BLaER1 treated with 17β-estradiol and CSF1 and Interleukin-3, amounts not matched to agents 10 nM and 100 nM (cell line): ENCODE results near the gene FHDC1.

Experiments
- H3K27ac ChIP-seq, 11 experiments: shearing (Covaris generic); formaldehyde crosslinking; 2 replicates each; pipeline ENCODE4 v1.8.1; 2022
- H3K27me3 ChIP-seq, 11 experiments: shearing (Covaris generic); formaldehyde crosslinking; 2 replicates each; pipeline ENCODE4 v1.8.1; 2022
- H3K36me3 ChIP-seq, 11 experiments: shearing (Covaris generic); formaldehyde crosslinking; 2 replicates each; pipeline ENCODE4 v1.8.1; 2022
- H3K4me1 ChIP-seq, 10 experiments: shearing (Covaris generic); formaldehyde crosslinking; 2 replicates each; pipeline ENCODE4 v1.8.1; 2022
- H3K4me2 ChIP-seq, 11 experiments: shearing (Covaris generic); formaldehyde crosslinking; 2 replicates each; pipeline ENCODE4 v1.8.1; 2022
- H3K4me3 ChIP-seq, 10 experiments: shearing (Covaris generic); formaldehyde crosslinking; 2 replicates each; pipeline ENCODE4 v1.8.1; 2022
- H3K9ac ChIP-seq, 11 experiments: shearing (Covaris generic); formaldehyde crosslinking; 2 replicates each; pipeline ENCODE4 v1.8.1; 2022
- H3K9me3 ChIP-seq, 11 experiments: shearing (Covaris generic); formaldehyde crosslinking; replicated peaks in 1 of 11; 2 replicates each; pipeline ENCODE4 v1.8.1; 2022
- H4K20me1 ChIP-seq, 11 experiments: shearing (Covaris generic); formaldehyde crosslinking; 2 replicates each; pipeline ENCODE4 v1.8.1; 2022
- Cebpa-rat ChIP-seq, 11 experiments: shearing (Covaris generic); IDR thresholded peaks; 2 replicates each; pipeline ENCODE4 v1.8.1; 2022

The FHDC1 gene

GRCh38 chr4:153002110-153002509 is 66.0 kb downstream of the FHDC1 start:
- Histone ChIP-seq H3K9ac (no peak overlapping the region), H3K9me3 (no peaks in the 10 kb centered on the region), H3K27me3 (no peaks in the 10 kb centered on the region), H3K4me3 (no peak overlapping the region), H3K4me2 (no peak overlapping the region), H3K36me3 (no peaks in the 10 kb centered on the region), H4K20me1 (no peaks in the 10 kb centered on the region), H3K27ac (no peak overlapping the region), H3K4me1 (peaks cover 0 to 14% (median 0%) of the 10 kb centered on the region in 10 experiments; a peak in 4 of 20 replicates)
- TF ChIP-seq Cebpa-rat (IDR thresholded peaks at IDR 0.05): no peak

GRCh38 chr4:153004081-153004850 is 68.1 kb downstream of the FHDC1 start:
- no peak for TF ChIP-seq Cebpa-rat (IDR thresholded peaks at IDR 0.05)
- peaks cover 0 to 5% (median 0%) of the 10 kb centered on the region in 11 experiments; a peak in 4 of 22 replicates for H3K9me3 ChIP-seq
- no peak overlapping the region for H3K9ac ChIP-seq
- H3K36me3 ChIP-seq: no peaks in the 10 kb centered on the region
- no peak overlapping the region for H3K27ac ChIP-seq
- peak overlapping the region in 3 of 11 experiments; percentile 3 to 29 (median 12); a peak in 2 of 22 replicates for H3K4me2 ChIP-seq
- no peak overlapping the region for H3K4me3 ChIP-seq
- H4K20me1 ChIP-seq: no peaks in the 10 kb centered on the region
- H3K27me3 ChIP-seq: no peaks in the 10 kb centered on the region
- peaks cover 0 to 27% (median 0%) of the 10 kb centered on the region in 10 experiments; a peak in 5 of 20 replicates for H3K4me1 ChIP-seq

GRCh38 chr4:153005899-153006381 is 69.8 kb downstream of the FHDC1 start:
- no peak for TF ChIP-seq Cebpa-rat (IDR thresholded peaks at IDR 0.05)
- no peak overlapping the region for H3K4me3 ChIP-seq

GRCh38 chr4:153008578-153009199 is 72.6 kb downstream of the FHDC1 start:
- Histone ChIP-seq H3K4me1 (peaks cover 0 to 42% (median 7%) of the 10 kb centered on the region in 10 experiments; a peak in 15 of 20 replicates), H4K20me1 (no peaks in the 10 kb centered on the region), H3K4me3 (no peak overlapping the region), H3K27ac (no peak overlapping the region), H3K27me3 (no peaks in the 10 kb centered on the region), H3K9ac (no peak overlapping the region), H3K9me3 (peaks cover 8 to 30% (median 24%) of the 10 kb centered on the region in 11 experiments; a peak in 21 of 22 replicates), H3K4me2 (peak overlapping the region in 2 of 11 experiments; percentile 2 to 13; a peak in 2 of 22 replicates), H3K36me3 (no peaks in the 10 kb centered on the region; a peak in 1 of 22 replicates)
- no peak for TF ChIP-seq Cebpa-rat (IDR thresholded peaks at IDR 0.05)

More at GRCh38 chr4:153005899-153006381, 69.8 kb downstream of the FHDC1 start:
- peaks cover 4 to 22% (median 15%) of the 10 kb centered on the region in 11 experiments; a peak in 21 of 22 replicates for H3K9me3 ChIP-seq
- H3K36me3 ChIP-seq: no peaks in the 10 kb centered on the region; a peak in 1 of 22 replicates
- no peaks in the 10 kb centered on the region for H3K27me3 ChIP-seq
- H3K27ac ChIP-seq: no peak overlapping the region
- peaks cover 0 to 39% (median 3%) of the 10 kb centered on the region in 10 experiments; a peak in 10 of 20 replicates for H3K4me1 ChIP-seq
- H3K4me2 ChIP-seq: peak overlapping the region in 2 of 11 experiments; percentile 7 to 35; a peak in 1 of 22 replicates
- H3K9ac ChIP-seq: 0 out of 22 replicates have a peak overlapping the region, but pooled peaks of 1 of the 11 experiments have one; percentile 21
- H4K20me1 ChIP-seq: no peaks in the 10 kb centered on the region

- H3K4me3 ChIP-seq: no peak overlapping the region
- H3K36me3 ChIP-seq: no peaks in the 10 kb centered on the region; a peak in 1 of 22 replicates
Observed at GRCh38 chr4:153010146-153010545, 74.0 kb downstream of the FHDC1 start.

GRCh38 chr4:153013202-153013977 is 77.3 kb downstream of the FHDC1 start:
- Histone ChIP-seq H3K36me3 (no peaks in the 10 kb centered on the region; a peak in 1 of 22 replicates), H4K20me1 (no peaks in the 10 kb centered on the region), H3K27me3 (no peaks in the 10 kb centered on the region), H3K4me2 (peak overlapping the region in 5 of 11 experiments; percentile 14 to 34 (median 27); a peak in 6 of 22 replicates), H3K9ac (no peak overlapping the region), H3K27ac (no peak overlapping the region), H3K4me3 (no peak overlapping the region), H3K9me3 (peaks cover 19 to 44% (median 35%) of the 10 kb centered on the region in 11 experiments), H3K4me1 (peaks cover 0 to 25% (median 8%) of the 10 kb centered on the region in 10 experiments; a peak in 15 of 20 replicates)
- TF ChIP-seq Cebpa-rat (IDR thresholded peaks at IDR 0.05): no peak

More at GRCh38 chr4:153010146-153010545, 74.0 kb downstream of the FHDC1 start:
- Histone ChIP-seq H3K27ac (peak overlapping the region in 1 of 11 experiments; percentile 42; a peak in 1 of 22 replicates), H4K20me1 (no peaks in the 10 kb centered on the region), H3K9ac (no peak overlapping the region), H3K27me3 (no peaks in the 10 kb centered on the region), H3K4me2 (peak overlapping the region in 2 of 11 experiments; percentile 34 to 38; a peak in 5 of 22 replicates), H3K4me1 (peaks cover 0 to 34% (median 8%) of the 10 kb centered on the region in 10 experiments; a peak in 15 of 20 replicates), H3K9me3 (peaks cover 8 to 30% (median 24%) of the 10 kb centered on the region in 11 experiments; a peak in 21 of 22 replicates)
- no peak for TF ChIP-seq Cebpa-rat (IDR thresholded peaks at IDR 0.05)

GRCh38 chr4:153014460-153014859 is 78.3 kb downstream of the FHDC1 start:
- Histone ChIP-seq H3K36me3 (no peaks in the 10 kb centered on the region; a peak in 1 of 22 replicates), H3K9ac (no peak overlapping the region), H4K20me1 (no peaks in the 10 kb centered on the region), H3K4me2 (no peak overlapping the region), H3K4me3 (no peak overlapping the region), H3K27ac (no peak overlapping the region), H3K4me1 (peaks cover 0 to 18% (median 7%) of the 10 kb centered on the region in 10 experiments; a peak in 14 of 20 replicates), H3K9me3 (peaks cover 23 to 47% (median 39%) of the 10 kb centered on the region in 11 experiments), H3K27me3 (no peaks in the 10 kb centered on the region)
- no peak for TF ChIP-seq Cebpa-rat (IDR thresholded peaks at IDR 0.05)

GRCh38 chr4:153016592-153016991 is 80.5 kb downstream of the FHDC1 start:
- TF ChIP-seq Cebpa-rat (IDR thresholded peaks at IDR 0.05): no peak
- Histone ChIP-seq H3K36me3 (no peaks in the 10 kb centered on the region), H3K9ac (no peak overlapping the region), H3K4me2 (peak overlapping the region in 1 of 11 experiments; percentile 9; a peak in 1 of 22 replicates), H3K4me1 (peaks cover 0 to 7% (median 2%) of the 10 kb centered on the region in 10 experiments; a peak in 5 of 20 replicates), H3K27ac (no peak overlapping the region), H3K4me3 (no peak overlapping the region), H3K27me3 (no peaks in the 10 kb centered on the region), H4K20me1 (no peaks in the 10 kb centered on the region), H3K9me3 (peaks cover 14 to 25% (median 21%) of the 10 kb centered on the region in 11 experiments)
